Hepatocyte (in vitro differentiated cells): ENCODE measurements around the gene WDR35.

ENCODE experiments used
- CTCF ChIP-seq: fragments of 200-600 bp; sonication (generic); IDR thresholded peaks from 2 replicates; pipeline ENCODE4 v1.5.1; 2016; ENCODE audit warnings: antibody characterized with exemption, mild to moderate bottlenecking; ENCODE audit not compliant: poor library complexity
- EZH2 ChIP-seq: fragments of 200-600 bp; sonication (generic); IDR thresholded peaks from 2 replicates; pipeline ENCODE4 v1.6.1; 2016; ENCODE audit warnings: antibody characterized with exemption, mild to moderate bottlenecking, borderline replicate concordance

GRCh38 chr2:19911808-19912509 lies 77.9 kb downstream of the WDR35 start:
- no peak for TF ChIP-seq CTCF
- TF ChIP-seq EZH2: no peak
